Inflammatory macrophage treated with lipopolysaccharide for 4 hours (primary cell): ENCODE measurements around the gene SUGT1.

Source experiments
- DNase-seq: peaks from one replicate; pipeline ENCODE4 v3.0.0-alpha.2; 2020

Gene SUGT1

GRCh38 chr13:52738719-52739467 lies 86.3 kb downstream of the SUGT1 start:
- DNase-seq: peak; percentile 7

- DNase-seq: no peak
Measured at GRCh38 chr13:52739468-52740071, 86.9 kb downstream of the SUGT1 start, which contains the start of gene CNMD. Gene CNMD (minus strand): TSS chr13:52739820. CDS start chr13:52739701, 119 bp downstream.

GRCh38 chr13:52743569-52743968 lies 90.9 kb downstream of the SUGT1 start:
- no peak for DNase-seq

GRCh38 chr13:52743988-52744387 lies 91.4 kb downstream of the SUGT1 start:
- no peak for DNase-seq

- DNase-seq: no peak
Measured at GRCh38 chr13:52744842-52745375, 92.3 kb downstream of the SUGT1 start.

GRCh38 chr13:52746141-52746540 lies 93.5 kb downstream of the SUGT1 start:
- no peak for DNase-seq

- DNase-seq: no peak
Measured at GRCh38 chr13:52749419-52749818, 96.8 kb downstream of the SUGT1 start.
